NOMO-1 treated with DMSO at 0.1 percent for 48 hours (cell line): ENCODE data around the gene ZBTB4.

Experiments used
- DNase-seq: peaks from one replicate; lab custom pipeline; 2025; ENCODE audit not compliant: unreplicated experiment; lab: John Stamatoyannopoulos, UW

Gene ZBTB4

DNA sequence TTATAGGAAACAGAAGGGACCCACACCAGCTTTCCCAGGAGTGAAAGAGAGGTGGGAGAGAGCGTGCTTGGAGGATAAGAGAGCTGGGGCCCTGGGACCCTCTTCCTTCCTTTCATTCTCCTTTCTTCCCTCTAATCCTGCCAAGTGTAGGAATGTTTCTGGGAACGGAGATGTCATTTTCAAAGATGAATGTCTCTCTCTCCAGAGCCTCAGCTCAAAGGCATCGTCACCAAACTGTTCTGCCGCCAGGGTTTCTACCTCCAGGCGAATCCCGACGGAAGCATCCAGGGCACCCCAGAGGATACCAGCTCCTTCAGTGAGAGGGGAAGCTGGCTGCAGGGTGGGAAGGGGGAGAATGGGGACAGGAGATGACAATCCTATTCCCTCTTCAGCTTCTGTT is 38.2 kb downstream of the ZBTB4 start:
- DNase-seq, result no peak

DNA sequence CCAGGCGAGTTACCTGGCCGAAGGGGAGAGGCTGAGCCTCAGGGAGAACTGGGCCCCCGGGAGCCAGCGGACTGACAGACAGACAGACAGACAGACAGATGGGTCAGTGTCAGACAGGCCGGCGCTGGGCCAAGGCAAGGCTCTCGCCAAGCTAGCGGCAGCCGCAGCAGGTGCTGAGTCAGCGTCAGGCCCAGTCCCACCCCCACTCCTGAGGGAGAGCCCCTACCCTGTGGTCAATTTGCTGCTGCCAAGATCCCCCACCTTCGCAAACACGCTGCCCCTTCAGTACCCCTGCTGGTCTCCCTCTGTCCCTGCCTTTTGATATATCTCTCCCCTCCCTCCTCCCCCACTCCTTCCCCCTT is 38.6 kb downstream of the ZBTB4 start:
- no peak for DNase-seq

DNA sequence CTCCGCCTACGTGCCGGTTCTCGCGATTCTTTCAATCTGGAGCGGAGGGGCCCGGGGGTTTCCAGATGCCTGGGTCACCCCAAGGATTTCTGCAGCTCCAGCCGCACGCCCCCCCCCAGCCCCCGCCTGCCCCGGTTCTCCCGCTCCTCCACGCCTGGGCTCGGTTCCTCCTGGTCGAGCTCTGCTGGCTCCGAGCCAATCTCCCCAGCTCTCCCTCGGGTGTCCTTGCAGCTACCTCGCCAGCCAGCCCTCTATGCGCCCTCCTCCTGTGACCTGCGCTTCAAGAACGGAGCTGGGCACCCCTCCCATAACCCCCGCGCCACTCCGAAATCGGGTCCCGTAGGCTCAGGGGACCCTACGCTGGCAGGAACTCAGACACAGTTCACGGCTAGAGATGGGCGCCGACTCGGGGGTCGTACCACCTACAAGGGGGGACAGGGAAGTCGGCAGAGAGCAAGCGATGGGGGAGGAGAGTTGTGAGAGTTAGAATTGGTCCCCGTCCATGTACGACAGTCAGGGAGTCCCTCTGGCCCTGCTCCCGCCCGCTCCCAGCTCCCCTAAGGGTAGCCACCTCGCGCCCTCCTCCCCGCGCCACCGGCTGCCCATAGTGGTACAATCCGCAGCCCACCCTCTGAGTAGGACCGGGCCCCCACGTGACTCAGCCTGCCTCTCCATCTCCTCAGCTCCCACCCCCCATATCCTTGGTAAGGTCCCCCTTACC is 39.2 kb downstream of the ZBTB4 start:
- no peak for DNase-seq

DNA sequence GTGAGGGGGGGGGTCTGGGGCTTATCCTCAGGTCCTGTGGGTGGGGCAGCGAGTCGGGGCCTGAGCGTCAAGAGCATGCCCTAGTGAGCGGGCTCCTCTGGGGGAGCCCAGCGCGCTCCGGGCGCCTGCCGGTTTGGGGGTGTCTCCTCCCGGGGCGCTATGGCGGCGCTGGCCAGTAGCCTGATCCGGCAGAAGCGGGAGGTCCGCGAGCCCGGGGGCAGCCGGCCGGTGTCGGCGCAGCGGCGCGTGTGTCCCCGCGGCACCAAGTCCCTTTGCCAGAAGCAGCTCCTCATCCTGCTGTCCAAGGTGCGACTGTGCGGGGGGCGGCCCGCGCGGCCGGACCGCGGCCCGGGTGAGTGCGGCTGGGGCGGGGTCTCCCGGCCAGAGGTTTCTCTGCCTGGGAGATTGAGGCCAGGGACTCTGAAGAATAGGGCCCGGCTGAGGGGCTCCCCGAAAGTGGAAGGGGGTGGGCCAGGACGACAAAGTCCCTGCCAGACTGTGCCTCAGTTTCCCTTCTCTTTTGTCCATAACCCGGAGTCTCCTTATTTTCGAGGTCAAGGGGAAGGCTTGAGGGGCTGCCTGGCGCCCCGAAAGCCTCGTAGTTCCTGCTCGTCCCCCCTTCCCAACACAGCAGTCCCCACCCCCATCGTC is 39.8 kb downstream of the ZBTB4 start, which contains the start of gene FGF11:
Gene FGF11 (plus strand): TSS at position 51 of the 651 bp plus-strand sequence. CDS start 109 bp downstream, at position 160.
- no peak for DNase-seq

DNA sequence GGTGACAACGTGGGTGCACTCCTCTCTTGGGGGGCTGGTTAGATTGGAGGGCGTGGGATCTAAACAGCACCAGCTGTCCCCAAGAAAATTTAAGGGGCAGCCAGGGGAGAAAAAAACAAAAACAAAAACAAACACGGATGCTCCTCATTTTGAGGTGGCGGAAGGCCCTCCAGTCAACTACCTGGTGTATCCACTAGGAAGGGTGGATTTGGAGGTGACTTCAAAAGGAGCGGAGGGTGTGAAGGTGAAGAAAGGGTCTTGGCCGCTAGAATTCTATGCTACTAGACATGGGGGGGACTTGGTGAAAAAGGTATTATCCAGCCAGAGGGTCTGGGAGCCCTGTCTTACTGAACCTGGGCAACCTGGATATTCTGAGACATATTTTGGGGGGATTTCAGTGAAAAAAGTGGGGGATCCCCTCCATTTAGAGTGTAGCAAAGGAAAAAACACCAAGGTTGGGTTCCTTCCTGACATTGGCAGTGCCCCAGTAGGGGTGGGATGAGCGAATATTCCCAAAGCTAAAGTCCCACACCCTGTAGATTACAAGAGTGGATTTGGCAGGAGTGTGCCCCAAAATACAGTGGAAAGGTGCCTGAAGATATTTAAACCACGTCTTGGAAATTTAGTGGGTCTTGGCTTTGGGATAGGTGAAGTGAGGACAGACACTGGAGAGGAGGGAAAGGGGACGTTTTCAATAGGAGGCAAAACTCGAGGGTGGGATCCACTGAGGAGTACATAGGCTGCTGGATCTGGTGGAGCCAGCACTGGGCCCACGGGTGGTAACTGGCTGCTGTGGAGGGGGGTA is 40.6 kb downstream of the ZBTB4 start:
- no peak for DNase-seq

DNA sequence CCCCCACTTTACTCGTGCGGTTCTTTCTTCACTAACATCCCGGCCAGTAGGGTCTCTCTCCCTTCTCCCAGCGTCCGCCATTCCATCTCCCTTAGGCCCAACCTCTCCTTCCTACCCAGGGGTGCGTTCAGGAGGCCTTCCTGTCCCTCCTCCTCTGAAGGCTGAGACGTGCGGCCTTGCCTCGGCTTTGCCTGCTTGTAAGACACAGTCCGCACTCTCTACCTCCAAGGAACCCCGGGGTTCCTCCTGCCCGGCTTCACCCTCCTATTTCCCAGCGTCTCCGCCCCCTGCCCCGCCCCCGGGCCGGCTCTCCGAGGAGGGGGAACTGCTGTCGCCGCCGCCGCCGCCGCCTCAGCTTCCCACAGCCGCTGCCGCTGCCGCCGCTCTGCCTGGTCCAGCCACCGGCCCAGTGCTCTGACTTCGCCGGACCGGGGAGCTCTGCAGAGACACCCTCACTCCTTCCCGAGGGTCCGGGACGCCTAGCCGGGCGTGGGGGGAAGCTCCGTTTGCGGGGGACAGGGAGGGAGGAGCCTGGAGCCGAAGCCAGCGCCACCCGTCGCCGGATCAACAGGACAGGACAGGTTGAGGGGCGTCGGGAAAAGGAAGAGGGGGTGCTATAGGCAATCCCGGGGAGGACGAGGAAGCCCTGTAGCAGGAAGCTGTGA is 41.3 kb downstream of the ZBTB4 start:
- DNase-seq, result peak; percentile 54

DNA sequence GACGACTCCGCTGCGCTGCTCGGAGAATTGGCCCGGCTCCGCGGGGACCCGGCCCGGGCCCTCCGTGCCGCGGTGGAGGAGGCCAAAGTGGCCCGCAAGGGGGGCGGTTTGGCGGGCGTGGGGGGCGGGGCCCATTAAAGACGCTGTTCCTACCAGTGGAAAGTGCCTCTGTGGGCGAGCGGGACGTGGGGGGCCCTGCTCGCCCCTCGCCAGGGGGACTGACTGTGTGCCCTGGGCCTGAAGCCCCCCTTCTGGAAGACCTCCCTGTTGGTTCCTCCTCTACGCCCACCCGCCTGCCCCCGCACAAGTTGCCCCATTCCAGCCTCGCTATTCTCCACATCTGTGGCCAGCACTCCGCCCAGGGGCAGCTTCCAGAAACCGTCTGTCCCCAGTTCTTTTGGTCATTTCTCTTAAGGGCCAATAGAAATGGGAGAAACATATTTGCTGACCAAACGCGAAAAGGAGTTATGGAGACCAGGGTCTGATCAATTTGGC is 42.0 kb downstream of the ZBTB4 start:
- no peak for DNase-seq

DNA sequence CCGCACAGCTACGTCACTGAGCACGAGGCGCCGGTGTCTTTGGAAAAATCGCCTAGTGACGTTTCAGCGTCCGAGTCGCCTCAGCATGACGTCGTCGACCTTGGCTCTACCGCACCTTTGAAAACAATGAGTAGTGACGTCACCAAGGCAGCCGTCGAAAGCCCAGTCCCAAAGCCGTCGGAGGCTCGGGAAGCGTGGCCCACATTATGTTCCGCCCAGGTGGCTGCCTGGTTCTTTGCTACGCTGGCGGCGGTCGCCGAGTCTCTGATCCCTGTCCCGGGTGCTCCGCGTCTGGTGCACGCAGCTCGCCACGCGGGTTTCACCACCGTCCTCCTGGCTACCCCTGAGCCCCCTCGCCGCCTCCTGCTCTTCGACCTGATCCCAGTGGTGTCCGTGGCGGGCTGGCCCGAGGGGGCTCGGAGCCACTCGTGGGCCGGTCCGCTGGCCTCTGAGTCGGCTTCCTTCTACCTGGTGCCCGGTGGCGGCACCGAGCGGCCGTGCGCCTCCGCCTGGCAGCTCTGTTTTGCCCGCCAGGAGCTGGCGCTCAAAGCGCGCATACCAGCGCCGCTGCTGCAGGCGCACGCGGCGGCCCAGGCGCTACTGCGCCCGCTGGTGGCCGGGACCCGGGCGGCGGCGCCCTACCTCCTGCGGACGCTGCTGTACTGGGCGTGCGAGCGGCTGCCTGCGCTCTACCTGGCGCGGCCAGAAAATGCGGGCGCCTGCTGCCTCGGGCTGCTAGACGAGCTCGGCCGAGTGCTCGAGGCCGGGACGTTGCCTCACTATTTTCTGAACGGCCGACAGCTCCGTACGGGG is 42.7 kb downstream of the ZBTB4 start:
- peak; percentile 70 for DNase-seq

DNA sequence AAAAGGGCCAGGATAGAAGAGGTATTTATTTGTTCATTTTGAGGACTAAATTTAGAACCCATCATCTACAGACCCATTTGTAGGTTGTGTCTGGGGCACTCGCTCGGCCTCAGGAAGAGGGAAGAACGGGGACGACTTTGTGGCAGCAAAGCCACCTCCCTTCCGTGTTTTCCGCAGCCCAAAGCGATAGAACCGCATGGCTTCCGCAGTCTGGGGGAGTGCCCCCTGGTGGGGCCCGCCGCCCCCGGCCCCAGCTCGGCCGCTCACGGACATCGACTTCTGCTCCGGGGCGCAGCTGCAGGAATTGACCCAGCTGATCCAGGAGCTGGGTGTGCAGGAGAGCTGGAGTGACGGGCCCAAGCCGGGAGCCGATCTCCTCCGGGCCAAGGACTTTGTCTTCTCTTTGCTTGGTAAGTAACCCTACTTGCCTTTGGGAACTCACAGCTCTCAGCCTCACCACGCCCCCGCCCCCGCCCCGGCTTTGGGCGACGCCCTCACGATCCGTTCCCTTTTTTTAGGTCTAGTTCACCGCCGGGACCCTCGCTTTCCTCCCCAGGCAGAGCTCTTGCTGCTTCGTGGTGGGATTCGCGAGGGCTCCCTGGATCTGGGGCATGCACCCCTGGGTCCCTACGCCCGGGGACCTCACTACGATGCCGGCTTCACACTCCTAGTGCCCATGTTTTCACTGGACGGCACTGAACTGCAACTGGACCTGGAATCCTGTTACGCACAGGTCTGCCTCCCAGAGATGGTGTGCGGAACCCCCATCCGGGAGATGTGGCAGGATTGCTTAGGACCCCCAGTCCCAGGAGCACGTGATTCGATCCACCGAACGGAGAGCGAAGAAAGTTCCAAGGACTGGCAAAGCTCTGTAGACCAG is 43.5 kb downstream of the ZBTB4 start:
- DNase-seq, result peak; percentile 71

DNA sequence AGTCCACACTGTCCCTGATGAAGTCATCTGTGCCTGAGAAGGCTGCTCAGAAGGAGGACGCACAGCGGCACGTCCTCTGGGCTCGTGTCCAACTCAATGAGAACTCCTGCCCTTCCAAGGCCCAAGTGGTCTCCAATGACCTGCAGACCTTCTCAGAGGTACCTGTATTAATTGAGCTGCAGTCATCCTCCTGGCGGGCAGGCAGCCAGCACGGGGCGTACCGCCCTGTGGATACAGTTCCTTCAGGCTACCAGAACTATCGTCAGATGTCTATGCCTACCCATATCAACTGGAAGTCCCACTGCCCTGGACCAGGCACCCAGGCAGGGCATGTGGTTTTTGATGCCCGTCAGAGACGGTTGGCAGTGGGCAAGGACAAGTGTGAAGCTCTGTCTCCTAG is 47.1 kb downstream of the ZBTB4 start:
- DNase-seq, result no peak

DNA sequence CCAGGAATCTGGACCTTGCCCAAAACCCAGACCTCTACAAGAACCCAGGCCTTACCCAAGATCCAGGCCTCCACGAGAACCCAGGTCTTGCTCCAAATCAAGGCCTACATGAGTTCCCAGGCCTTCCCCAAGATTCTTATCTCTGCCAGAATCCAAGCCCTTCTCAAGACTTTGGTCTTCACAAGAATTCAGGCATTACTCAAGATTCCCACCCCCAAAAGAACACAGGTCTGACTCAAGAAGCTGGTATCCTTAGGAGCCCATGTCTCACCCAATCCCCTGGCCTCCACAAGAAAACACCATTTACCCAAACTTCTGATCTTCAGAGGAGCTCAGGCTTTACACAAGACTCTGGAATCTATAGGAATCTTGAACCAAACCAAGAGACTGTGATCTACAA is 48.2 kb downstream of the ZBTB4 start:
- no peak for DNase-seq

DNA sequence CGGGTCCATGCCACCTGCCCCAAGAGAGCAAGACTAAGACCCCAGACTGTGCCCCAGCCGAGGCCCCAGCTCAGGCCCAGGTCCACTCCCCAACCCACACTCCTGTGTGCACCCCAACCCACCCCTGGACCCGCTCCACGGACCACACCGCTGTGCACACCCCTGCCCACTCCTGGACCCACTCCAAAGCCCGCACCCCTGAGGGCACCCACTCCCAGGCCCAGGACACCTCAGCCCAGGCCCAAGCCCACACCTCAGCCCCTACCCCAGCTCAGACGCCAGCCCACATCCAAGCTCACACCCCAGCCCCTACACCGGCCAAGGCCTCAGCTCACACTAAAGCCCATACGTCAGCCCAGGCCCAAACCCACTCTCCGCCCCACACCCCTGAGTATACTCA is 49.7 kb downstream of the ZBTB4 start:
- DNase-seq, result no peak

DNA sequence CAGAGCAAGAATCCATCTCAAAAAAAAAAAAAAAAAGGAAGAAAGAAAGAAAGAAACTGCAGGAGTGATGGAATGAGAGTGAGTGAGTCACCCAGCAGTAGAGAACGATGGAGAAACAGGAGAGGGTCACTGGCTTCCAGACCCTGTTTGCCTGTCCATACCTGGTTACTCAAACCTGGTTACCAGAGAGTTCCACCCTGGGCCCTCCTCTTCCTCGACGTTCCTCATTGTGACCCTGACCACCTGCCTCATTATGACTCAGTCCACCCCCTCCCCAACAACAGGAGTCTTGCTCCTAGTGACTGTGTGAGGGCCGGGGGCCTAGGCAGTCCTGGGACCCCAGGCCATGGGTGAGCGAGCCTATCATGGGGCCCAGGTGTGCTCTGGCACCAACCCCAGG is 50.9 kb downstream of the ZBTB4 start, which contains the start of gene SPEM3:
Gene SPEM3 (plus strand): TSS at position 301 of the 400 bp plus-strand sequence. CDS start 46 bp downstream, at position 347.
- DNase-seq, result no peak

DNA sequence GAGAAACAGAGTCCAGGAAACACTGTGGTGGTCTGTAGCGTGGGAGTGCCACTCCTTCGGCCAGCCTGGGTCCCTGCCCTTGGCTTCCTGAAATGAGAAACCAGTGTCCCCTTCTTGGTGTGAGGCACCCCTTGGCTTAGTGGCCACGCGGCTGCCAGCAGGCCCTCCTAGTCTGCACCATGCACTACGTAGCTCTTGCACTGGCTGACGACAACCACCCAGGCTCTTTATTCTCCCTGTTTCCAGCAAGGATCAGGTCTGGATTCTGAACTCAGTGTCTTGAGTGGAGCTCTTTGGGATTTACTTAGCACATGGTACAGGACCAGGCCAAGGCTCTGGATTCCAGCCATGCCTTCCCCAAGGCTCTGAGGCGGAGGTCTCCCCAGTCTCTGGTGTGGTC is 51.9 kb downstream of the ZBTB4 start:
- no peak for DNase-seq

DNA sequence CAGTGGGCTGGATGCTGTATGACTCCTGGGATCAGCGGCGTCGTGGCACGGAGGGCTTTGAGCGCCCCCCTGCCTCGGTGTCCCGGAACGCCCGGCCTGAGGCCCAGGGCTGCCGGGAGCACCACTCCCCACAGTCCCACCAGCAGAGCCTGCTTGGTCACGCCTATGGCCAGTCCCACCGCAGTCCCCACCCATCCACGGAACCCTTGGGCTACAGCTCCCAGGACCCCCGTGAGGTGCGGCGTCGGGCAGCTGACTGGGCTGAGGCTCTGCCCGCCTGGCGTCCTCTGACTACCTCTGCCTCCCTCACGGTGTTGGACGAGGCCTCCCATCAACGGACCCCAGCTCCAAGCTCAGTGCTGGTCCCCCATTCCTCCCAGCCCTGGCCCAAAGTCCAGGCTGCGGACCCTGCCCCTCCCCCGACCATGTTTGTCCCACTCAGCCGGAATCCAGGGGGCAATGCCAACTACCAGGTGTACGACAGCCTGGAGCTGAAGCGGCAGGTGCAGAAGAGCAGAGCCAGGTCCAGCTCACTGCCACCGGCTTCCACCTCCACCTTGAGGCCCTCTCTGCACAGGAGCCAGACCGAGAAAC is 52.4 kb downstream of the ZBTB4 start:
- no peak for DNase-seq

DNA sequence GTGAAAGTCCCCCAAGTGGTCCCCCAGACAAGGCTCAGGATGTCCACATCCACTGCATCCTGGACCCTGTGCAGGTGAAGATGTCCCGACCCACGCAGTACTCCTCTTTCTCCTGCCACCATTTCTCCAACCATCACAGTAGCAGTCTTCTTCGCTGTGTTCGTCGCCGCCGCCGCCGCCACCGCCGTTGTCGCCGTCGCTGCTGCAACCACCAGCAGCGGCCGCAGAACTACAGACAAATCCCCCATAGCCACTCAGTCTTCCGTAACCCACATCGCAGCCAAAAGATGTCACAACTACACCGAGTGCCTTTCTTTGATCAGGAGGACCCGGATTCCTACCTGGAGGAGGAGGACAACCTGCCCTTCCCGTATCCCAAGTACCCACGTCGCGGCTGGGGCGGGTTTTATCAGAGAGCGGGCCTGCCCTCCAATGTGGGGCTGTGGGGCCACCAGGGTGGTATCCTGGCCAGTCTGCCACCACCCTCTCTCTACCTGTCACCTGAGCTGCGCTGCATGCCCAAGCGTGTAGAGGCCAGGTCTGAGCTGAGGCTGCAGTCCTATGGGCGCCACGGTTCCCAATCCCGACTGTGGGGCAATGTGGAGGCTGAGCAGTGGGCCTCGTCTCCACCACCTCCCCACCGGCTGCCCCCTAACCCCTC is 53.1 kb downstream of the ZBTB4 start:
- DNase-seq, result no peak

DNA sequence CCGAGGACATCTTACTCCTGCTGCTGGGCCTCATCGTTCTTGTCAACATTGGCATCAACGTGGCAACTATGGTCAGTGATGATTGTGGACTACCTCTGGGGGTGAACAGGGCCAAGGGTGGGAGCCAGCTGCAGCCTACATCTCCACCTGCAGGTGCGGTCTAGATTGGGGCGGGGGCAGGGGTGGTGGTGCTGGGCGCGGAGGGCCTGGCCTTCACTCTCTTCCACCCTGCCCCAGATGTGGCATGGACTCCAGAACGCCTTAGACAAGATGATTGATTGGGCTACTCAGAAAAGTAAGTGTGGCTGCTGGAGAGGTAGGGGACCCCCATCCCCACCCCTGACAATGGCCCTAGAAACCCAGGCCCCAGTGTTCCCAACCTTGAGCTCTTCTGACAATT is 53.7 kb downstream of the ZBTB4 start:
- no peak for DNase-seq

DNA sequence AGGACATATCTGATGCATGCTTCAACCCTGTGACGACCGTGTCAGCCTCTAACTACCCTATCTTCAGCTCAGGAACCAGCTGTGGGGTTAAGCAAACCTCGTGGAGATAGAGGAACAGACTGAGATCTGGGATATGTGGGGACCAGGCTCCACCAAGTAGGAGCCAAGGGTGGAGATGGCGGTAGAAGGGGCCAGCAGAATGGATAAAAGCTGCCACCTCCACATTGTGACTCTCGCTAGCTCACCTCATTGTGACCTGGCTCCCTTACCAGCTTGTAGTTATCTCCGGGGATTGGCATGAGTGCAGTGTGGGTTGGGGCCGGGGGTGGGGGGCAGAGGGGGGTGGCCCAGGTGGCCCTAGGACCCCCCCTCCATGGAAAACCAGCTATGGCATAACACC is 54.1 kb downstream of the ZBTB4 start, which contains the start of gene SPEM2:
Gene SPEM2 (plus strand): TSS at position 301 of the 400 bp plus-strand sequence. CDS start 73 bp downstream, at position 374.
- DNase-seq, result no peak
